Measurements from ENCODE around the gene ENPP4. TPM values are rescaled to one million over a fixed set of nuclear protein-coding genes. Genes with fewer than 3 reads are reported as not detected.

Gene ENPP4, protein sequence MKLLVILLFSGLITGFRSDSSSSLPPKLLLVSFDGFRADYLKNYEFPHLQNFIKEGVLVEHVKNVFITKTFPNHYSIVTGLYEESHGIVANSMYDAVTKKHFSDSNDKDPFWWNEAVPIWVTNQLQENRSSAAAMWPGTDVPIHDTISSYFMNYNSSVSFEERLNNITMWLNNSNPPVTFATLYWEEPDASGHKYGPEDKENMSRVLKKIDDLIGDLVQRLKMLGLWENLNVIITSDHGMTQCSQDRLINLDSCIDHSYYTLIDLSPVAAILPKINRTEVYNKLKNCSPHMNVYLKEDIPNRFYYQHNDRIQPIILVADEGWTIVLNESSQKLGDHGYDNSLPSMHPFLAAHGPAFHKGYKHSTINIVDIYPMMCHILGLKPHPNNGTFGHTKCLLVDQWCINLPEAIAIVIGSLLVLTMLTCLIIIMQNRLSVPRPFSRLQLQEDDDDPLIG
- total RNA-seq = 0.64 and 4.3 TPM in 2 replicates

DNA sequence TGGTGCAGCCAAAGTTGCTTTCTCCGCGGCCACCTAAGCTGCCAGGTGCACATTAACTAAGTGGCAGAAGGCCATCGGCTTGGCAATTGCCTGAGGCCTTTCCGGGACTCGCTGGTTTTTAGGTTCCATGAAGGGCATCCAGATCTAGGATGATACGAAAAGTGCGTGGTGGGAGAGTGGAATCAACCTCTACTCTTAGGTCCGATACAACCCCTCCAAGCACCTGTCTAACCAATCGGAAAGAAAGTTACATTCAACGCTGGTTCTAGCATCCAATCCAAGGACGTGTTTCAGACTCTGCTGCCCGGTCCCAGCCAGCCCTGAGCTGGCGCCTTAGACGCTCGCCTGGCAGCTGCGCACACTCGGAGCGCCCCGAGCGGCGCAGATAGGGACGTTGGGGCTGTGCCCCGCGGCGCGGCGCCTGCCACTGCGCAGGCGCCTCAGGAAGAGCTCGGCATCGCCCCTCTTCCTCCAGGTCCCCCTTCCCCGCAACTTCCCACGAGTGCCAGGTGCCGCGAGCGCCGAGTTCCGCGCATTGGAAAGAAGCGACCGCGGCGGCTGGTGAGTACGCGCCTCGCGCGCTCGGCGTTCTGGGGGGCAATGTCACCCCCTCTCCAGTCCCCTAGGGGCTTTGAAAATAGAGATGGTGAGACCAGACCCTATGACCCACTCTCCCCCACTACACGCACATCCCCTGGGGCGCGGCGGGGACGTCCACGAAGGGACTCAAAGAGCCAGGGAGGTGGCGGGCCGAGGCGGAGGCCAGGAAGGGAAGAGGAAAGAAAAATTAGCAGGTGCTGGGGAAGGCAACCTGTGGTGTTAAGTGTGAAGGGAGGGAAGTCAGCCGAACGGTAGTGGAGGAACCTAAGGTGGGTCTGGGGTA is at the start of gene ENPP4:
TSS of gene ENPP4 (plus strand) at position 361 of the 883 bp plus-strand sequence. CDS start 9,595 bp downstream, outside the sequence.

DNA sequence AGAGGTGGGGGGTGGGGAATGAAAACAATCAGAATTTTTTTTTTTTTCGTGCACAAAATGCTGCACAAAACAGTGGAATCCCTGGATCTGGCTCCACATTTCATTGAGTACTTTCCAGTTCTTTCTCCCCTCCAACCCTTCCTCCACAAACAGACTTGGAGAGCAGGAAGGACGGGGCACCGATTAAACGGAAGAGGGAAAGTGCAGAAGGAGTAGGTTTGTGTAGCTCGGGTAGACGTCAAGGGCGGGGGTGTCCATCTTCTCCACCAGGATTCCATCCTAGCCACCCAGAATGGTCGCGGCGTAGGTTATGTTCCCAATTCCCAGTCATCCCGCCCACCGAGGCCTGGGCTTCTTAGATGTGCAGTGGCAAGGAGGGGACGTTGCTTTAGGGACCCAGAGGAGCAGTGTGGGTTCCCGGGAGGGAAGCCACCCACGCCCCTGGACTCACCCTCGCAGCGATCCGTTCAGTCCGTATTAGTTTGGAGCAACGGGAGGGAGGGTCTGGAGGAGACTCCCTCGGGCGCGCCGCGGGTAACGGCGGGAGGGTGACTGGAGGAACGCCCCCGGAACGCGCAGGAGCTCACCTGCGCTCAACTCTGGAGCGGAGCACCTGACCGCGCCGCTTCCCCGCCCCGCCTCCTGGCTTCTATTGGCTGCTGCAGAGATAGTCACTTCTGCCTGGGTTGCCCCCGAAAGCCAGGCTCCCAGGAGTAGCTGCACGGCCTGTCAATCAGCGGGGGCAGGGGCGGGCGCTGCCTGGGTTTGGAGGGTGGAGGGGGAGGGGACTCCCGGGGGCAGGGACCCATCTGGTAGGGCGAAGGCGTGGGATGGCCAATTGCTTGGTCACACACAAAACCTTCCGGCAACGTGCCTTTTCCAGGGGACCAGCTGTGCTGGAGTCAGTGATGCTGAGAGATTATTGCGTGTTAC is 40.8 kb downstream of the ENPP4 start, which contains the start of gene ENPP5:
TSS of gene ENPP5 (minus strand) at position 624 of the 933 bp plus-strand sequence. CDS start 2,718 bp downstream, outside the sequence.

Other genes with a start within 250 kb of the ENPP4 start
- gene CLIC5, start 114.1 kb upstream of the ENPP4 start, total RNA-seq = 0.72 TPM in 1 of 2 replicates, not detected in the other
- 1.1 and 2.7 TPM in 2 replicates for gene ENPP5, start 41.0 kb downstream of the ENPP4 start, total RNA-seq

All from tracheal epithelial cell (primary cell).